Neuronal stem cell (in vitro differentiated cells): ENCODE measurements around the gene EEA1.

Experiments
- DNase-seq: peaks from one replicate; pipeline ENCODE4 v3.0.0-alpha.2; 2013; ENCODE audit warnings: low spot score
- H2AFZ ChIP-seq: one replicate; pipeline ENCODE4 v1.6.1; 2013; ENCODE audit warnings: mild to moderate bottlenecking, low read length, inconsistent platforms
- H2AK5ac ChIP-seq: 2 replicates; pipeline ENCODE4 v1.6.1; 2013; ENCODE audit warnings: low read depth, mild to moderate bottlenecking, inconsistent platforms, low read length, moderate library complexity, mixed read lengths
- H2BK120ac ChIP-seq: 2 replicates; pipeline ENCODE4 v1.6.1; 2013; ENCODE audit warnings: low read depth, mild to moderate bottlenecking, inconsistent platforms, low read length, moderate library complexity, mixed read lengths
- H2BK12ac ChIP-seq: one replicate; pipeline ENCODE4 v1.6.1; 2013; ENCODE audit warnings: low read length, inconsistent platforms
- H2BK15ac ChIP-seq: 2 replicates; pipeline ENCODE4 v1.6.1; 2013; ENCODE audit warnings: mild to moderate bottlenecking, low read length, inconsistent platforms, mixed read lengths
- H2BK5ac ChIP-seq: one replicate; pipeline ENCODE4 v1.6.1; 2013; ENCODE audit warnings: inconsistent platforms, mild to moderate bottlenecking, low read length, moderate library complexity
- H3K14ac ChIP-seq: one replicate; pipeline ENCODE4 v1.6.1; 2013; ENCODE audit warnings: low read length, inconsistent platforms
- H3K18ac ChIP-seq: 2 replicates; pipeline ENCODE4 v1.6.1; 2013; ENCODE audit warnings: low read length, inconsistent platforms
- H3K23ac ChIP-seq: 2 replicates; pipeline ENCODE4 v1.6.1; 2013; ENCODE audit warnings: low read depth, mild to moderate bottlenecking, mixed read lengths, low read length, inconsistent platforms; ENCODE audit not compliant: poor library complexity
- H3K27ac ChIP-seq: replicated peaks from 3 replicates; pipeline ENCODE4 v1.5.1; 2013; ENCODE audit warnings: low read length, inconsistent platforms
- H3K27me3 ChIP-seq, 3 experiments: 2 replicates each; pipeline ENCODE4 v1.6.1; 2013; ENCODE audit warnings: low read length in 3 of 3, mild to moderate bottlenecking in 2 of 3, inconsistent platforms in 1 of 3, low read depth in 1 of 3, mixed read lengths in 1 of 3, moderate library complexity in 1 of 3; ENCODE audit not compliant: control insufficient read depth in 3 of 3, insufficient read depth in 3 of 3
- H3K36me3 ChIP-seq, 2 donors: replicated peaks in 1 of 2; 2 replicates each; pipeline ENCODE4 v1.6.1; 2013; ENCODE audit warnings: low read length in 2 of 2; ENCODE audit not compliant: control insufficient read depth in 2 of 2, insufficient read depth in 2 of 2
- H3K4ac ChIP-seq: 2 replicates; pipeline ENCODE4 v1.6.1; 2013; ENCODE audit warnings: inconsistent platforms, mild to moderate bottlenecking, low read length, moderate library complexity
- H3K4me1 ChIP-seq, 2 donors: 1 replicate in 1 of 2; 2 replicates in 1 of 2; pipeline ENCODE4 v1.6.1; 2013; ENCODE audit warnings: low read length in 2 of 2, low read depth in 1 of 2; ENCODE audit not compliant: control insufficient read depth in 2 of 2, insufficient read depth in 1 of 2
- H3K4me2 ChIP-seq: one replicate; pipeline ENCODE4 v1.6.1; 2013; ENCODE audit warnings: mild to moderate bottlenecking, low read length, inconsistent platforms; ENCODE audit not compliant: insufficient read depth, poor library complexity, severe bottlenecking
- H3K4me3 ChIP-seq, 2 donors: 2 replicates each; pipeline ENCODE4 v1.5.1; 2013; ENCODE audit warnings: low read length in 2 of 2, mild to moderate bottlenecking in 2 of 2, inconsistent platforms in 1 of 2, moderate library complexity in 1 of 2
- H3K79me1 ChIP-seq: one replicate; pipeline ENCODE4 v1.6.1; 2013; ENCODE audit warnings: low read depth, mild to moderate bottlenecking, inconsistent platforms, low read length, moderate library complexity
- H3K9ac ChIP-seq: one replicate; pipeline ENCODE4 v1.6.1; 2013; ENCODE audit warnings: mild to moderate bottlenecking, low read depth, low read length, inconsistent platforms; ENCODE audit not compliant: poor library complexity
- H3K9me3 ChIP-seq, 2 donors: replicated peaks in 1 of 2; 2 replicates each; pipeline versions ENCODE3 to v1.6.1; 2013; ENCODE audit warnings: low read length in 2 of 2, mild to moderate bottlenecking in 2 of 2, inconsistent platforms in 1 of 2, low read depth in 1 of 2, mixed read lengths in 1 of 2, moderate library complexity in 1 of 2; ENCODE audit not compliant: control insufficient read depth in 2 of 2, insufficient read depth in 1 of 2
- H4K8ac ChIP-seq: one replicate; pipeline ENCODE4 v1.6.1; 2013; ENCODE audit warnings: low read depth, mild to moderate bottlenecking, inconsistent platforms, low read length, moderate library complexity
- H4K91ac ChIP-seq: one replicate; pipeline ENCODE4 v1.6.1; 2013; ENCODE audit warnings: low read length, low read depth, mild to moderate bottlenecking, inconsistent platforms; ENCODE audit not compliant: poor library complexity
- WGBS, 2 donors: extraction: QIAGEN DNeasy Blood & Tissue Kit; methylation state at CpG; one replicate each; pipeline ENCODE4 v1.1.7; 2013; ENCODE audit warnings: missing lambda C conversion rate in 2 of 2, mixed read lengths in 1 of 2; ENCODE audit not compliant: insufficient read length in 2 of 2, insufficient replicate concordance in 1 of 2; ENCODE audit errors: extremely low coverage in 2 of 2; 5-methylcytosine and 5-hydroxymethylcytosine counted together

Gene EEA1

GRCh38 chr12:92729773-92730305 lies 199.3 kb downstream of the EEA1 start:
- H3K27me3 ChIP-seq, result no peaks in the 10 kb centered on the region
- H3K4me1 ChIP-seq, result no peaks in the 10 kb centered on the region
- H2AFZ ChIP-seq, result no peak overlapping the region
- DNase-seq, result no peak
- H4K91ac ChIP-seq, result no peak overlapping the region
- no peaks in the 10 kb centered on the region for H3K36me3 ChIP-seq
- WGBS, 2 donors, result no CpG with 5 or more reads among the region's 1 CpG
- H2BK120ac ChIP-seq, result no peak overlapping the region
- no peak overlapping the region for H3K27ac ChIP-seq
- H3K4me3 ChIP-seq, result no peak overlapping the region
- H3K14ac ChIP-seq, result no peak overlapping the region
- no peak overlapping the region for H2BK5ac ChIP-seq
- no peak overlapping the region for H3K4me2 ChIP-seq
- H3K23ac ChIP-seq, result no peak overlapping the region
- H3K9me3 ChIP-seq, result no peaks in the 10 kb centered on the region
- H2AK5ac ChIP-seq, result no peak overlapping the region
- no peak overlapping the region for H2BK12ac ChIP-seq
- H2BK15ac ChIP-seq, result no peak overlapping the region
- no peak overlapping the region for H3K4ac ChIP-seq
- H3K9ac ChIP-seq, result no peak overlapping the region
- no peak overlapping the region for H4K8ac ChIP-seq
- no peak overlapping the region for H3K18ac ChIP-seq
- no peaks in the 10 kb centered on the region for H3K79me1 ChIP-seq

DNA sequence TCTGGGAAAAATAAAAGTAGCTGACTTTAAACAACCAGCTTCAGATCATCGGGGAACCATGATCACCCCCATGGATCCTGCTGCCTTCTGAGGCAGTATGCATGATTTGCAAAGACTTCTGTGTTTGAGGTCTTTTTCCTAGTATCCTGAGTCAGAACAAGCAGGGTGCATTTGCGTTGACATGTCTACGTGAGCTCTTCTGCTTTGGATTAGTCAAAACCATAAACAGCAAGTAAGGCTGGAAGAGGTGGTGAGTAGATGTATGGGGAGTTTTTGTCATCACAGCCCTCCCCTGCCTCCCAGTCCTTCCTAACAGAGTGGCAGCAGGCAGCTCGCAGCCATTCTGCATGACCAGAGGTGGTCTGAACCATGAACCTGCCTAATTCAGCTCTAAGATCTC lies 202.2 kb downstream of the EEA1 start:
- no peaks in the 10 kb centered on the region for H3K27me3 ChIP-seq
- H3K9ac ChIP-seq, result no peak overlapping the region
- H3K27ac ChIP-seq, result no peak overlapping the region
- H3K4me3 ChIP-seq, result no peak overlapping the region
- no peak overlapping the region for H2AK5ac ChIP-seq
- no peak overlapping the region for H3K4ac ChIP-seq
- H3K36me3 ChIP-seq, result no peaks in the 10 kb centered on the region
- no CpG with 5 or more reads among the region's 4 CpGs for WGBS, 2 donors
- H3K4me1 ChIP-seq, result no peaks in the 10 kb centered on the region
- no peak overlapping the region for H2BK12ac ChIP-seq
- H2BK5ac ChIP-seq, result no peak overlapping the region
- no peak overlapping the region for H4K91ac ChIP-seq
- H4K8ac ChIP-seq, result no peak overlapping the region
- DNase-seq, result no peak
- no peak overlapping the region for H3K4me2 ChIP-seq
- H2BK120ac ChIP-seq, result no peak overlapping the region
- H3K18ac ChIP-seq, result no peak overlapping the region
- H3K9me3 ChIP-seq, result no peaks in the 10 kb centered on the region
- H3K14ac ChIP-seq, result no peak overlapping the region
- H2BK15ac ChIP-seq, result no peak overlapping the region
- H2AFZ ChIP-seq, result no peak overlapping the region
- H3K23ac ChIP-seq, result no peak overlapping the region
- H3K79me1 ChIP-seq, result no peaks in the 10 kb centered on the region

- Histone ChIP-seq H2BK12ac (no peak overlapping the region), H3K36me3 (no peaks in the 10 kb centered on the region), H3K14ac (no peak overlapping the region), H2BK120ac (no peak overlapping the region), H3K27ac (no peak overlapping the region), H4K8ac (no peak overlapping the region), H2AK5ac (no peak overlapping the region), H3K9ac (no peak overlapping the region), H2AFZ (no peak overlapping the region), H3K4me1 (no peaks in the 10 kb centered on the region), H3K23ac (no peak overlapping the region), H2BK15ac (no peak overlapping the region), H2BK5ac (no peak overlapping the region), H3K18ac (no peak overlapping the region), H3K4ac (no peak overlapping the region), H3K4me2 (no peak overlapping the region), H3K27me3 (no peaks in the 10 kb centered on the region), H4K91ac (no peak overlapping the region), H3K9me3 (no peaks in the 10 kb centered on the region), H3K79me1 (no peaks in the 10 kb centered on the region), H3K4me3 (no peak overlapping the region)
- WGBS, 2 donors, result no CpG with 5 or more reads among the region's 3 CpGs
- no peak for DNase-seq
These were observed 206.2 kb downstream of the EEA1 start for GRCh38 chr12:92722897-92723296.

DNA sequence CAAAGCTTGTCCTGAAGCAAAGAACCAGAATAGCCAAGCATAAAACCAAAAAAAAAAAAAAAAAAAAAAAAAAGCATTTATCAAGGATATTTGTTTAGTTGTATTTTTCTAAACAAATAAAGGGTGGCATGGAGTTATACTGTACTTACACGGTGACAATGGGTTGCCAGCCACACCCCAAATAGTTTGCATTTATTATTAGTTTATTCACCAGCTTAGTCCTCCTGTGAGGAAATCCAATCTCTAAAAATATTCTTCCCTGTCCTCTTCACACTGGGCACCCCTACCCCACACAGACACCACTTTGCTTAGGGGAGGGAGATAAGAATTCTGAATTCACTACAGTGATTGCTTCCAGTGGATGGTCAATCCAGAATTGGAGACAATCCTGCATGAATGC lies 207.4 kb downstream of the EEA1 start:
- no peak overlapping the region for H3K14ac ChIP-seq
- no peaks in the 10 kb centered on the region for H3K27me3 ChIP-seq
- H3K9ac ChIP-seq, result no peak overlapping the region
- H3K9me3 ChIP-seq, result no peaks in the 10 kb centered on the region
- no peak overlapping the region for H2AFZ ChIP-seq
- no peak overlapping the region for H3K4me3 ChIP-seq
- H3K18ac ChIP-seq, result no peak overlapping the region
- no peak overlapping the region for H3K4me2 ChIP-seq
- no peak overlapping the region for H2BK15ac ChIP-seq
- H4K91ac ChIP-seq, result no peak overlapping the region
- H2BK12ac ChIP-seq, result no peak overlapping the region
- WGBS, 2 donors, result no CpG with 5 or more reads among the region's 1 CpG
- no peak overlapping the region for H3K27ac ChIP-seq
- H2AK5ac ChIP-seq, result no peak overlapping the region
- no peak overlapping the region for H2BK5ac ChIP-seq
- H3K23ac ChIP-seq, result no peak overlapping the region
- peaks cover 0 to 1% of the 10 kb centered on the region in 2 donors for H3K4me1 ChIP-seq
- no peak overlapping the region for H2BK120ac ChIP-seq
- no peak for DNase-seq
- no peaks in the 10 kb centered on the region for H3K79me1 ChIP-seq
- no peaks in the 10 kb centered on the region for H3K36me3 ChIP-seq
- H3K4ac ChIP-seq, result no peak overlapping the region
- no peak overlapping the region for H4K8ac ChIP-seq
